Measurements from ENCODE around the gene ROR2. TPM values are rescaled to one million over a fixed set of nuclear protein-coding genes. Genes with fewer than 3 reads are reported as not detected.
A peak's percentile ranks its signal among the peaks of the same experiment; 100 is the strongest.

ROR2 gene
- total RNA-seq, 4 donors from 2014 or later, result 9.5 to 17.7 (median 15.9) TPM

DNA sequence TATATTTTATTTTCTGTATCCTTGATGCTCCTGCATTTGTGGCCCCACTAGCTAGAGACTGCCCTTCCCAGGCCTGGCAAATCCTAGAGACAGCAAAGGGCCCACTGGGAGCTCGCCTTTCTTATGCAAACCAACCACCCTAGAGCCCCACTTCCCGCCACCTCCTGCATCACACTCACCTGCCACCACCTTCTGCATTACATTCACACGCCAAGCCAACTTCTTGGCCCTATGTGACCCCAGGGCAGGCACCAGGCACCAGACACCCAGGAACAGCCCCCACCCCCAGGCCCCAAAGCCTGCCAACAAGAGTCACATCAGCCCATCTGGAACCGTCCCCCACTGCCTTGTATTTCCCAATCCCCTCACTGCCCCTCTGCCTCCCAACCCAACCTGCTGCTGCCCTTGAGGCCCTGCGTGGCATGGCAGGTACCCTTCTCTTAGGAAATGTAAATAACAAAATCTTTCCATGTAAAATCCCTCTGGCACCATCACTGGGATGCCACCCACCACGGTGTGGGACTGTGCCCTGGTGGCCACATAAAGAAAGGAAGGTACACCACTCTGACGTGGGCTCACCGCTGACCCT lies 22.0 kb downstream of the ROR2 start:
- Histone ChIP-seq H3K4me3 (replicated peaks in 1 of 3) (no peak overlapping the region), H3K4me1 (no peaks in the 10 kb centered on the region), H3K27me3 (no peaks in the 10 kb centered on the region), H3K27ac (no peak overlapping the region), H3K9me3 (peaks cover 4% of the 10 kb centered on the region), H3K36me3 (no peaks in the 10 kb centered on the region)
- intact Hi-C loops (cut with DNase I), result no loop called here
- no peak for TF ChIP-seq POLR2A (IDR thresholded peaks at IDR 0.05)
- WGBS, 2 donors, result 89 to 95% methylated on average over 8 of the region's 8 CpGs
- no peak for DNase-seq

DNA sequence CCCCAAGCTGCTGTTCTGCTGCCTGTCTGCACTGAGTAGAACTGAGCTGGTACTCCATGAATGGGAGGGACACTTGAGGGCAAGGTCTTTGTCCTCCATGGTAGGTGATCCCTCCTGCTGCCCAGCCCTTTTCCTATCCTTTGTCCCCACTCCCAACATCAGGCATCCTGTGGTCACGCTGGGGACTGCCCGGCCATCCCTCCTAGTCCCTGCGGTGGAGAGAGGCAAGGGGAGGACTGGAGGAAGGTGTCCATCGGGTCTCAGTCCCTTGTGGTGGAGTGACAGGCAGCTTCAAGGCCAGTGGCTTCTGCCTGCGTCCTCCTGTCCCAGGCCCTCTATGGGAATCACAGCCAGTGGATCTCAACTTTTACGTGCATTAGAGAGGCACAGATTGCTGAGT lies 25.9 kb downstream of the ROR2 start:
- Histone ChIP-seq H3K36me3 (no peaks in the 10 kb centered on the region), H3K27ac (no peak overlapping the region), H3K4me1 (no peaks in the 10 kb centered on the region), H3K9me3 (no peaks in the 10 kb centered on the region), H3K27me3 (no peaks in the 10 kb centered on the region), H3K4me3 (replicated peaks in 1 of 3) (no peak overlapping the region)
- WGBS, 2 donors, result 74 to 97% methylated on average over 6 of the region's 6 CpGs
- no peak for DNase-seq
- intact Hi-C loops (cut with DNase I), result no loop called here
- TF ChIP-seq, protein P1, sequence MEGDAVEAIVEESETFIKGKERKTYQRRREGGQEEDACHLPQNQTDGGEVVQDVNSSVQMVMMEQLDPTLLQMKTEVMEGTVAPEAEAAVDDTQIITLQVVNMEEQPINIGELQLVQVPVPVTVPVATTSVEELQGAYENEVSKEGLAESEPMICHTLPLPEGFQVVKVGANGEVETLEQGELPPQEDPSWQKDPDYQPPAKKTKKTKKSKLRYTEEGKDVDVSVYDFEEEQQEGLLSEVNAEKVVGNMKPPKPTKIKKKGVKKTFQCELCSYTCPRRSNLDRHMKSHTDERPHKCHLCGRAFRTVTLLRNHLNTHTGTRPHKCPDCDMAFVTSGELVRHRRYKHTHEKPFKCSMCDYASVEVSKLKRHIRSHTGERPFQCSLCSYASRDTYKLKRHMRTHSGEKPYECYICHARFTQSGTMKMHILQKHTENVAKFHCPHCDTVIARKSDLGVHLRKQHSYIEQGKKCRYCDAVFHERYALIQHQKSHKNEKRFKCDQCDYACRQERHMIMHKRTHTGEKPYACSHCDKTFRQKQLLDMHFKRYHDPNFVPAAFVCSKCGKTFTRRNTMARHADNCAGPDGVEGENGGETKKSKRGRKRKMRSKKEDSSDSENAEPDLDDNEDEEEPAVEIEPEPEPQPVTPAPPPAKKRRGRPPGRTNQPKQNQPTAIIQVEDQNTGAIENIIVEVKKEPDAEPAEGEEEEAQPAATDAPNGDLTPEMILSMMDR (IDR thresholded peaks at IDR 0.05), result no peak
- TF ChIP-seq POLR2A (IDR thresholded peaks at IDR 0.05), result no peak

DNA sequence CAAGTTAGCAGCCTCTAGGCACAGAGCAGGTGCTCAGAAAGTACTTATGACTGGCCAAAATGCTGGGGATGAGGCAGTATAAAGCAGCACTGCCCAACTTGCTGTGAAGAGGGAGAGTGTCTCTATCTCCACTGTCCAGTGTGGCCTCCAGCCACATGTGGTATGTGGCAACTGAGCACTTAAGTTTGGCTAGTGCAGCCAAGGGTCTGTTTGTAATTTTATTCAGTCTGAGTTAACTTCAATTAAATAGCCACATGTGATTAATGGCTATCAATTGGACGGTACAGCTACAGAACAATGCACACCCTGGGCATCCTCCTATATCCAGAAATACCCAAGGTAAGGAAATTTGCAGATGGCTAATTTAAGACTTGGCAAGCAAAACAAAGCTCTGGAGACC lies 26.9 kb downstream of the ROR2 start:
- DNase-seq, result no peak
- TF ChIP-seq POLR2A (IDR thresholded peaks at IDR 0.05), result no peak
- TF ChIP-seq, protein P1 (IDR thresholded peaks at IDR 0.05), result no peak
- H3K4me3 ChIP-seq (replicated peaks in 1 of 3), result no peak overlapping the region
- H3K27me3 ChIP-seq, result no peaks in the 10 kb centered on the region
- intact Hi-C loops (cut with DNase I), result no loop called here
- no peaks in the 10 kb centered on the region for H3K4me1 ChIP-seq
- WGBS, 2 donors, result 70 to 81% methylated on average over 1 of the region's 1 CpG
- H3K36me3 ChIP-seq, result no peaks in the 10 kb centered on the region
- H3K27ac ChIP-seq, result no peak overlapping the region
- no peaks in the 10 kb centered on the region for H3K9me3 ChIP-seq

DNA sequence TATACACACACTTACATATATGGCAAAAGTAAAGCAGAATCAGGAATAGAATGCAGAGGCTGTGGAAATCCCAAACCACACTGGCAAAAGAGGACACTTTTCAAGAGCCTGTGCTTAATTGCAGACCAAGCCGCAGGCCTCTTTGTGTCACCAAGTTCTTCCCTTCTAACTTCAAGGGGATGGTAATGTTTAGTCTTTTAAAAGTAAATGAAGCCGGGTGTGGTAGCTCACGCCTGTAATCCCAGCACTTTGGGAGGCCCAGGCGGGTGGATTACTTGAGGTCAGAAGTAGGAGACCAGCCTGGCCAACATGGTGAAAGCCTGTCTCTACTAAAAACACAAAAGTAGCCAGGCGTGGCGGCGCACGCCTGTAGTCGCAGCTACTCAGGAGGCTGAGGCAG lies 28.7 kb downstream of the ROR2 start:
- Histone ChIP-seq H3K27ac (no peak overlapping the region), H3K9me3 (no peaks in the 10 kb centered on the region), H3K36me3 (no peaks in the 10 kb centered on the region), H3K4me1 (no peaks in the 10 kb centered on the region), H3K27me3 (no peaks in the 10 kb centered on the region), H3K4me3 (replicated peaks in 1 of 3) (no peak overlapping the region)
- no peak for TF ChIP-seq POLR2A (IDR thresholded peaks at IDR 0.05)
- TF ChIP-seq, protein P1 (IDR thresholded peaks at IDR 0.05), result no peak
- 86 to 88% methylated on average over 9 of the region's 9 CpGs for WGBS, 2 donors
- intact Hi-C loops (cut with DNase I), result no loop called here
- DNase-seq, result no peak

DNA sequence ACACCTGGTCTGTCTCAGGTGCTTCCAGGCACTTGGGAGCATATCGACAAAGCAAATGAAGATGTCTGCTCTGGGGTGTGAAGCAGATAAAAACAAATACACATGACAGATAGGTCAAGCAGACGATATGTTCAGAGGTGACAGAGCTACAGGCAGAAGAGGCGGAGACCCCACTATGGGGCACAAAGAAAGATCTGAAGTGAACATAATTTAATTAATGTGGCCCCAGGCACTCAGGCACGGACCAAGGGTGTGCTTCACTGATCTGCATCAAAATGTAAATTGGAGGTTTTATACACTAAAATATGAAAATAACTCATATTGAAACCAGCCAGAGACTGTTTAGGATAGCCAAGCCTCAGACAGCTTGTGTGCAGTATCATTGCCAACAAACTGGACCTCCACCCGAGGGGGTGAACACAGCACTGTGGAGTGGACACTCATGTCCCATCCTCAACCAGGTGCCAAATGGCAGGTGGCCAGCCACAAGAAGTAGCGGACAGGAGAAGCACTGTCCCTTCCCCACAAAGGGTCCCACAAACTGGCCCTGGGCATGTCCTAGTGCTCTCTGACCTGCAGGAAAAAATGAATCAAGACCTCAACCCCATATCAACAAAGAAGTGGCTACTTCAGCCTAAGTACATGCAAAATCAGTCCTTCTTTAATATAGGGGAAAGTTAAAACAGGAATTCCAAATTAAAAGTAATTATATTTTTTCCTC lies 29.2 kb downstream of the ROR2 start:
- Histone ChIP-seq H3K27me3 (no peaks in the 10 kb centered on the region), H3K4me1 (no peaks in the 10 kb centered on the region), H3K27ac (no peak overlapping the region), H3K4me3 (replicated peaks in 1 of 3) (no peak overlapping the region), H3K9me3 (no peaks in the 10 kb centered on the region), H3K36me3 (no peaks in the 10 kb centered on the region)
- intact Hi-C loops (cut with DNase I), result no loop called here
- peak in 1 of 2 donors; percentile 11 for DNase-seq
- no peak for TF ChIP-seq POLR2A (IDR thresholded peaks at IDR 0.05)
- TF ChIP-seq, protein P1 (IDR thresholded peaks at IDR 0.05), result no peak
- 71 to 74% methylated on average over 6 of the region's 6 CpGs for WGBS, 2 donors

Data from thyroid gland (tissue), 4 donors.